HepG2 (cell line): ENCODE data around the gene ANKRD17. TPM values are rescaled to one million over a fixed set of nuclear protein-coding genes. Genes with fewer than 3 reads are reported as not detected.

Source experiments
- ARNT ChIP-seq: fragments of 450-650 bp; IDR thresholded peaks from 2 replicates; pipeline ENCODE4 v1.6.1; 2017
- DR1 ChIP-seq: sonication (generic); formaldehyde crosslinking; IDR thresholded peaks from 2 replicates; pipeline ENCODE4 v1.8.0; 2021; ENCODE audit warnings: mild to moderate bottlenecking, missing genetic modification reagents, inconsistent platforms
- KDM2A ChIP-seq: sonication (generic); formaldehyde crosslinking; IDR thresholded peaks from 2 replicates; pipeline ENCODE4 v1.4.0; 2020; ENCODE audit warnings: low read depth, missing genetic modification reagents, borderline replicate concordance
- MEIS2 ChIP-seq: sonication (generic); formaldehyde crosslinking; IDR thresholded peaks from 2 replicates; pipeline ENCODE4 v1.9.0; 2021; ENCODE audit warnings: mild to moderate bottlenecking, missing genetic modification reagents
- MTA1 ChIP-seq: sonication (generic); formaldehyde crosslinking; IDR thresholded peaks from 2 replicates; pipeline ENCODE4 v1.4.0; 2020; ENCODE audit warnings: missing genetic modification reagents, mild to moderate bottlenecking, borderline replicate concordance
- NKX3-1 ChIP-seq: sonication (generic); formaldehyde crosslinking; IDR thresholded peaks from 2 replicates; pipeline ENCODE4 v1.5.0; 2020; ENCODE audit warnings: missing genetic modification reagents
- RBM22 ChIP-seq: fragments of 200-400 bp; formaldehyde crosslinking; optimal IDR thresholded peaks from 2 replicates; pipeline ENCODE3; 2017; ENCODE audit warnings: mild to moderate bottlenecking, low read length, moderate library complexity
- RORA ChIP-seq: sonication (generic); formaldehyde crosslinking; IDR thresholded peaks from 2 replicates; pipeline ENCODE4 v1.5.0; 2020; ENCODE audit warnings: mild to moderate bottlenecking, missing genetic modification reagents, moderate library complexity
- TGIF2 ChIP-seq: IDR thresholded peaks from 2 replicates; pipeline ENCODE4 v1.6.1; 2016; ENCODE audit warnings: control low read depth, missing compliant biosample characterization
- U2AF1 ChIP-seq: fragments of 200-400 bp; formaldehyde crosslinking; optimal IDR thresholded peaks from 2 replicates; pipeline ENCODE3; 2017; ENCODE audit warnings: mild to moderate bottlenecking, low read depth, low read length
- ZNF367 ChIP-seq: sonication (generic); formaldehyde crosslinking; IDR thresholded peaks from 2 replicates; pipeline ENCODE4 v1.4.0; 2020; ENCODE audit warnings: missing genetic modification reagents, borderline replicate concordance
- ZNF546 ChIP-seq: sonication (generic); formaldehyde crosslinking; conservative IDR thresholded peaks from 2 replicates; pipeline ENCODE4 v1.8.1; 2023; ENCODE audit warnings: mild to moderate bottlenecking, missing genetic modification reagents
- ZNF614 ChIP-seq: IDR thresholded peaks from 2 replicates; pipeline ENCODE4 v1.6.1; 2018; ENCODE audit warnings: missing biosample characterization, missing genetic modification reagents, inconsistent platforms, borderline replicate concordance
- ZNF761 ChIP-seq: sonication (generic); formaldehyde crosslinking; conservative IDR thresholded peaks from 2 replicates; pipeline ENCODE4 v1.4.0; 2020; ENCODE audit warnings: mild to moderate bottlenecking, missing genetic modification reagents
- ZNF878 ChIP-seq: sonication (generic); formaldehyde crosslinking; IDR thresholded peaks from 2 replicates; pipeline ENCODE4 v1.8.1; 2023; ENCODE audit warnings: mild to moderate bottlenecking, missing genetic modification reagents, moderate library complexity
- ZSCAN12 ChIP-seq: sonication (generic); formaldehyde crosslinking; IDR thresholded peaks from 2 replicates; pipeline ENCODE4 v1.9.0; 2021; ENCODE audit warnings: mild to moderate bottlenecking, missing genetic modification reagents
- ZSCAN22 ChIP-seq: sonication (generic); formaldehyde crosslinking; IDR thresholded peaks from 2 replicates; pipeline ENCODE4 v1.4.0; 2020; ENCODE audit warnings: mild to moderate bottlenecking, missing genetic modification reagents
- polyA plus RNA-seq, 8 experiments: library from polyadenylated mRNA; depleted of rRNA in 3 of 8; stranded (reverse) in 7 of 8; unstranded in 1 of 8; fragments of >200 nt; fragmentation: Illumina TruSeq in 4 of 8; extraction: Trizol in 4 of 8; gene quantifications; 2 replicates each; pipeline versions ENCODE4 v1.2.1 to v1.2.3, GENCODE V29; 2011 to 2016; ENCODE audit warnings: low read depth in 4 of 8, missing spikeins in 1 of 8, mixed read lengths in 1 of 8; ENCODE audit not compliant: insufficient read depth in 1 of 8
- total RNA-seq, 5 experiments: library from RNA; depleted of rRNA; stranded (reverse); fragments of >200 nt; fragmentation: Illumina TruSeq; extraction: Trizol; gene quantifications; 2 replicates each; pipeline ENCODE4 v1.2.3, GENCODE V29; 2016; ENCODE audit warnings: low read depth in 1 of 5
- TF ChIP-seq, protein P1 (sequence below): IDR thresholded peaks from 2 replicates; pipeline ENCODE4 v1.6.1; 2012; ENCODE audit warnings: inconsistent platforms
- TF ChIP-seq, protein P2 (sequence below): sonication (generic); formaldehyde crosslinking; IDR thresholded peaks from 2 replicates; pipeline ENCODE4 v1.4.0; 2020; ENCODE audit warnings: missing genetic modification reagents
- TF ChIP-seq, protein P3 (sequence below): sonication (generic); formaldehyde crosslinking; IDR thresholded peaks from 2 replicates; pipeline ENCODE4 v1.5.1; 2020; ENCODE audit warnings: missing genetic modification reagents, mild to moderate bottlenecking, borderline replicate concordance
- TF ChIP-seq, protein P4 (sequence below): sonication (generic); formaldehyde crosslinking; IDR thresholded peaks from 2 replicates; pipeline ENCODE4 v1.5.1; 2020; ENCODE audit warnings: missing genetic modification reagents, mild to moderate bottlenecking, borderline replicate concordance
- TF ChIP-seq, protein P5 (sequence below): sonication (generic); formaldehyde crosslinking; IDR thresholded peaks from 2 replicates; pipeline ENCODE4 v1.5.0; 2020; ENCODE audit warnings: mild to moderate bottlenecking, missing genetic modification reagents

The ANKRD17 gene
- total and polyA plus RNA-seq, 2 of the 13 experiments (the other 11 are each of a cell fraction or from before 2014, with no cell fraction given): 55.7 to 61.1 TPM

DNA sequence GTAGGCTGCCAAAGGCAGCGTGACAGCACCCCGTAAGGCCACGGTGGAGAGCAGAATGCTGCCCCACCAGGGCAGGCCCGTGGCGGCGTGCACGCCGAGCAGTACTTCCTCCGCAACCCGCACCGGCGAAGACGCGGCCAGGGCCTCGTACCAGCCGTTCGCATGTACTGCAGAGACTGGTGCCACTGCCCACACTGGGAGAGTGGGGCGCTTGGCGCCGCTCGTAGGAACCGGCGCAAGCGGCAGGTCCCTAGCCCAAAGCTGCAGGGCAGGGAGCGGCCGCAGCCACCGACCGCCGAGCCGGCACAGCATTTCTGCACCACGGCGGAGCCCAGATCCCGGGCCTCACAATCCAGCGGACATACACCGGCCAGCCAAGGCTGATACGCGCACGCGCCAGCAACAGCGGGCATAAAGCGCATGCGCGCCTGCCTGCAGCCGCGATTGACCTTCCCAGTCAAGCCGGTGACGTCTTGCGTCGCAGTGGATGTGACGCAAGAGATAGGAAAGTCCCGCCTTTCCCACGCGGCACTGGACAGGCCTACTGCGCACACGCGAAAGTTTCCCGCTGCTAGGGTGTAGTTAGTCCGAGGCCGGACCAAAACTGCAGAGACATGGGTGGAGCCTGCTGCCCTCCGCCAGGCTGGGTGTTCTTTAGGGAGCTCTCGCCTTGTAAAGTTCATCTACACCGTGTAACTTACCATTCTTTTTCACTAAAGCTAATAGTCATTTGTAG is 189.1 kb downstream of the ANKRD17 start, which contains the start of gene COX18 (continued):
- TF ChIP-seq, protein P1, sequence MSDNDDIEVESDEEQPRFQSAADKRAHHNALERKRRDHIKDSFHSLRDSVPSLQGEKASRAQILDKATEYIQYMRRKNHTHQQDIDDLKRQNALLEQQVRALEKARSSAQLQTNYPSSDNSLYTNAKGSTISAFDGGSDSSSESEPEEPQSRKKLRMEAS: peak; percentile 95
- TF ChIP-seq RBM22 (peak; percentile 98), ZNF367 (CRISPR knock-in tag) (no peak; the same call in 1 of the 2 replicates), NKX3-1 (CRISPR knock-in tag) (peak; percentile 51), ZNF546 (CRISPR knock-in tag) (peak; percentile 78), DR1 (CRISPR knock-in tag) (peak; percentile 90), ZNF761 (CRISPR knock-in tag) (peak; percentile 95), TGIF2 (CRISPR knock-in tag) (peak; percentile 85; the same call in 1 of the 2 replicates), RORA (CRISPR knock-in tag) (no peak), KDM2A (peak; percentile 100), U2AF1 (peak; percentile 77), ZSCAN12 (peak; percentile 87; the same call in 1 of the 2 replicates), ARNT (no peak), ZSCAN22 (CRISPR knock-in tag) (peak; percentile 22; the same call in 1 of the 2 replicates), MTA1 (CRISPR knock-in tag) (peak; percentile 90; the same call in 1 of the 2 replicates), MEIS2 (no peak), ZNF878 (CRISPR knock-in tag) (peak; percentile 93; the same call in 1 of the 2 replicates), ZNF614 (CRISPR knock-in tag) (peak; percentile 74)
- TF ChIP-seq, protein P2, sequence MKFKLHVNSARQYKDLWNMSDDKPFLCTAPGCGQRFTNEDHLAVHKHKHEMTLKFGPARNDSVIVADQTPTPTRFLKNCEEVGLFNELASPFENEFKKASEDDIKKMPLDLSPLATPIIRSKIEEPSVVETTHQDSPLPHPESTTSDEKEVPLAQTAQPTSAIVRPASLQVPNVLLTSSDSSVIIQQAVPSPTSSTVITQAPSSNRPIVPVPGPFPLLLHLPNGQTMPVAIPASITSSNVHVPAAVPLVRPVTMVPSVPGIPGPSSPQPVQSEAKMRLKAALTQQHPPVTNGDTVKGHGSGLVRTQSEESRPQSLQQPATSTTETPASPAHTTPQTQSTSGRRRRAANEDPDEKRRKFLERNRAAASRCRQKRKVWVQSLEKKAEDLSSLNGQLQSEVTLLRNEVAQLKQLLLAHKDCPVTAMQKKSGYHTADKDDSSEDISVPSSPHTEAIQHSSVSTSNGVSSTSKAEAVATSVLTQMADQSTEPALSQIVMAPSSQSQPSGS (CRISPR knock-in tag): peak; percentile 99
- TF ChIP-seq, protein P3, sequence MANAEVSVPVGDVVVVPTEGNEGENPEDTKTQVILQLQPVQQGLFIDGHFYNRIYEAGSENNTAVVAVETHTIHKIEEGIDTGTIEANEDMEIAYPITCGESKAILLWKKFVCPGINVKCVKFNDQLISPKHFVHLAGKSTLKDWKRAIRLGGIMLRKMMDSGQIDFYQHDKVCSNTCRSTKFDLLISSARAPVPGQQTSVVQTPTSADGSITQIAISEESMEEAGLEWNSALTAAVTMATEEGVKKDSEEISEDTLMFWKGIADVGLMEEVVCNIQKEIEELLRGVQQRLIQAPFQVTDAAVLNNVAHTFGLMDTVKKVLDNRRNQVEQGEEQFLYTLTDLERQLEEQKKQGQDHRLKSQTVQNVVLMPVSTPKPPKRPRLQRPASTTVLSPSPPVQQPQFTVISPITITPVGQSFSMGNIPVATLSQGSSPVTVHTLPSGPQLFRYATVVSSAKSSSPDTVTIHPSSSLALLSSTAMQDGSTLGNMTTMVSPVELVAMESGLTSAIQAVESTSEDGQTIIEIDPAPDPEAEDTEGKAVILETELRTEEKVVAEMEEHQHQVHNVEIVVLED (CRISPR knock-in tag): peak; percentile 88
- TF ChIP-seq, protein P4, sequence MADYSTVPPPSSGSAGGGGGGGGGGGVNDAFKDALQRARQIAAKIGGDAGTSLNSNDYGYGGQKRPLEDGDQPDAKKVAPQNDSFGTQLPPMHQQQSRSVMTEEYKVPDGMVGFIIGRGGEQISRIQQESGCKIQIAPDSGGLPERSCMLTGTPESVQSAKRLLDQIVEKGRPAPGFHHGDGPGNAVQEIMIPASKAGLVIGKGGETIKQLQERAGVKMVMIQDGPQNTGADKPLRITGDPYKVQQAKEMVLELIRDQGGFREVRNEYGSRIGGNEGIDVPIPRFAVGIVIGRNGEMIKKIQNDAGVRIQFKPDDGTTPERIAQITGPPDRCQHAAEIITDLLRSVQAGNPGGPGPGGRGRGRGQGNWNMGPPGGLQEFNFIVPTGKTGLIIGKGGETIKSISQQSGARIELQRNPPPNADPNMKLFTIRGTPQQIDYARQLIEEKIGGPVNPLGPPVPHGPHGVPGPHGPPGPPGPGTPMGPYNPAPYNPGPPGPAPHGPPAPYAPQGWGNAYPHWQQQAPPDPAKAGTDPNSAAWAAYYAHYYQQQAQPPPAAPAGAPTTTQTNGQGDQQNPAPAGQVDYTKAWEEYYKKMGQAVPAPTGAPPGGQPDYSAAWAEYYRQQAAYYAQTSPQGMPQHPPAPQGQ (CRISPR knock-in tag): no peak; the same call in 1 of the 2 replicates
- TF ChIP-seq, protein P5, sequence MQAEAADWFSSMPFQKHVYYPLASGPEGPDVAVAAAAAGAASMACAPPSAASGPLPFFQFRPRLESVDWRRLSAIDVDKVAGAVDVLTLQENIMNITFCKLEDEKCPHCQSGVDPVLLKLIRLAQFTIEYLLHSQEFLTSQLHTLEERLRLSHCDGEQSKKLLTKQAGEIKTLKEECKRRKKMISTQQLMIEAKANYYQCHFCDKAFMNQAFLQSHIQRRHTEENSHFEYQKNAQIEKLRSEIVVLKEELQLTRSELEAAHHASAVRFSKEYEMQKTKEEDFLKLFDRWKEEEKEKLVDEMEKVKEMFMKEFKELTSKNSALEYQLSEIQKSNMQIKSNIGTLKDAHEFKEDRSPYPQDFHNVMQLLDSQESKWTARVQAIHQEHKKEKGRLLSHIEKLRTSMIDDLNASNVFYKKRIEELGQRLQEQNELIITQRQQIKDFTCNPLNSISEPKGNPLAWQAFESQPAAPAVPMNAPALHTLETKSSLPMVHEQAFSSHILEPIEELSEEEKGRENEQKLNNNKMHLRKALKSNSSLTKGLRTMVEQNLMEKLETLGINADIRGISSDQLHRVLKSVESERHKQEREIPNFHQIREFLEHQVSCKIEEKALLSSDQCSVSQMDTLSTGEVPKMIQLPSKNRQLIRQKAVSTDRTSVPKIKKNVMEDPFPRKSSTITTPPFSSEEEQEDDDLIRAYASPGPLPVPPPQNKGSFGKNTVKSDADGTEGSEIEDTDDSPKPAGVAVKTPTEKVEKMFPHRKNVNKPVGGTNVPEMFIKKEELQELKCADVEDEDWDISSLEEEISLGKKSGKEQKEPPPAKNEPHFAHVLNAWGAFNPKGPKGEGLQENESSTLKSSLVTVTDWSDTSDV (CRISPR knock-in tag): peak; percentile 96
